Right hindlimb (tissue), 1 donor: ENCODE data around the gene ZNF536.
"Not testable (repeated sequence)": the region's sequence is repeated elsewhere in the genome, so short reads cannot be mapped to it uniquely, and the experiment has no call there.

Source experiments
- DNase-seq: peaks from one replicate; pipeline ENCODE4 v3.0.0-alpha.2; 2018

Gene ZNF536

GRCh38 chr19:30448386-30449077 lies 76.3 kb downstream of the ZNF536 start:
- no peak for DNase-seq

GRCh38 chr19:30449078-30449590 lies 77.0 kb downstream of the ZNF536 start:
- DNase-seq, result no peak

DNA sequence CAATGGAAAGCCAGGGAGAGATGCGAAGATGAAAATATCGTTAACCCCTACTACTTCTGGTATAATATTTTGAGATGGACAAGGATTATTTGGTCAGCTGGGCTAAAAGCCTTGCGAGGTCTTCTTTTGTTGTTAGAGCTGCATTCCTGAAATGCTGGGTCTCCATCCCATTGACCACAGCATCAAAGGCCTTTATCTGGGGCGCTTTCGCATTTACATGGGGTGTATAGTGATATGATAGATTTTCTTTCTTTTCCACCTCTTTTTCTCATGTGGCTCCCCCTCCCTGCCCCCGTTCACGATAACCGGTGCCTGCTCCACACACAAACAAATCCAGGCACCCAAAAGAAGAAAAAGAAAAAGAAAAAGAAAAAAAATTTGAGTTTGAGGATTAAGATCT lies 77.5 kb downstream of the ZNF536 start:
- DNase-seq, result no peak

DNA sequence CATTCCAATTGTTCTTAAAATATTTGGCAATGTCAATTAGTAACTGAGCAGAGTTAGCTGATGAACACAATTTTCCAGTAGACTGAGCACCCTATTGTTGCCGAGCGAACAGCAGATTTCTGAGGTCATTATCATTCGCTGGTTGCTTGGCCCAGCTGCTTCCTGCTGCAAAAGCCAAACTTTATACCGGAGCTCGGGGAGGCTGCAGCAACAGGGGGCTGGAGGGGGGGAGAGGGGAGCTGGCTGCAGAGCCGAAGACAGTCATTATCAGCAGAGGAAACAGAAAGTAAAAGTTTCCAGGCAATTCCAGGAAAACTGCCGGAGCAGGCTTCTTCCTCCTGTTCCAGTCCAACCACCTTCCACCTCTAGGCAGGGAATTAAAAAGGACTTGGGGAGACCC lies 77.9 kb downstream of the ZNF536 start:
- DNase-seq, result peak; percentile 93

DNA sequence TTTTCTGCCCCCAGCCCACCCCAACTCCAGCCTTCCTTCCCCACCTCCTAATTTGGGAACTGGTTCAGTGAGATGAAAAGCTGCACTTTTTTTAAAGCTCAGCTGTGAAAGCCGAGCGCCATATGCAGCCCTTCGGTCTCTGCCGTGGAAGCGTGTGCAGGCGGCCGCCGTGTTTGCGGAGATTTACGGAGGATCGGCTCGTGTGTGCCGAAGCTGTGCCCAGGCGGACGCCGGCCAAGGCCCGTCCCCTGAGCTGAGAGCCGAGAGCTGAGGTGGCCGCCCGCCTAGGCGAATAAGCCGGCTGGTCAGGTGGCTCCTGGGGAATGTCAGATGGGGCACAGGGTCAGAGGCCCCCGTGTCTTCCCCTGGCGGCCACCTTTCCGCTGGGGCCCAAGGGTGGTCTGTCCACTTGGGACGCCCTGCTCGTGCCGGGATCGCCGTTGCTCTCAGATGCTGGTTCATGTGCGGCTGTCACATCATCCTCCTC lies 78.7 kb downstream of the ZNF536 start:
- peak; percentile 61 for DNase-seq

DNA sequence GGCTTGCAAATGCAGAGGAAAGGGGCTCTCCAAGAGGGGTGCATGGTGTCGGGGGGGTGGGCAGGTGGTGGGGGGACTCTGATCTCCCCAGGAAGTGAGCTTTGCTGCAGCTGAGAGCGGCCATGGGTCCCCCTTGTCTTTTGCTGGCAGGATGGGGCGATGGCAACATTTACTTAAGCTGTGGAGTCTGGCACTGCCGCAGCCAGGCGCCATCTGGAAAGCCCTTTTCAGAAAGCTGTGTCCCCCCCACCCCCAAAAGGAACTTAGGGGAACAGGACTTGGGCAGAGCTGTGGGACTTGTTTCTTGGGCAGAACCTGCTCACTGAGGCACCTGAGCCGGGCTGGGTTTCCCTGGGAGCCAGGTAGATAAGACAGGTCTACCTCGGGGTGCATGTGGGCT lies 80.7 kb downstream of the ZNF536 start:
- no peak for DNase-seq

DNA sequence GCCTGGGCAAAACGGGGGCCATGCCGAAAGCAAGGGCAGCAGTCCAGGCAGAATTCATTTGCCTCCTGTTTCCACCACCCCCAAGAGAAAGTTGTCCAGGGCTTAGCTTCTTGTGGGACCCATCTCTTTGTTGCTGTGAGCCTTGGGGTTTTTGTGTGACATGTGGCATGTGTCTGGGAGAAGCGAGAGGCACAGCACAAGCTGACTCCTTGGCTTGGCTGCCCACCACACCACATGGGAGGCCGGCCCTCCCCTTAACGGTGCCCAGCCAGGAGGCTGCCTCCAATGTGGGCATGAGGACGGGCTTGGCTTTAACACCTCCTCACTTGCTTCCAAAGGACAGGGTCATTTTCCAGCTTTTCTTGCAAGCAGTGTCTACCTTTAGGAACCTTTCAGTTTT lies 81.6 kb downstream of the ZNF536 start:
- no peak for DNase-seq

DNA sequence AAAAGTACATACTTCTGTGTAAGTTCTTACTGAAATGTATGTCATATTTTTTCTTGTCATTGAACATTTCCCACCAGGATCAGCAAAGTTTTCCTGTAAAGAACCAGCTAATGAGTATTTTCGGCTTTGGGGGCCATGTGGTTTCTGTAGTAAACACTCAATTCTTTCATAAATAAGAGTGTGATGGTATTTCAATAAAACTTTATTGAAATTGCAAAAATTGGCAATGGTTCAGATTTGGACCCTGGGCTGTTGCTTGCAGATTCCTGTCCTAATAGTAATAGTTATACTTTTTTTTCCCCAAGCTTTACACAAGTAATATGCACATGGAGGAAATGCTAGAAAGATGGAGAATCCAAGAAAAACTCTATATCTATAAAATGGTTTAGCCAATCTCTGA lies 83.7 kb downstream of the ZNF536 start:
- DNase-seq, result no peak

DNA sequence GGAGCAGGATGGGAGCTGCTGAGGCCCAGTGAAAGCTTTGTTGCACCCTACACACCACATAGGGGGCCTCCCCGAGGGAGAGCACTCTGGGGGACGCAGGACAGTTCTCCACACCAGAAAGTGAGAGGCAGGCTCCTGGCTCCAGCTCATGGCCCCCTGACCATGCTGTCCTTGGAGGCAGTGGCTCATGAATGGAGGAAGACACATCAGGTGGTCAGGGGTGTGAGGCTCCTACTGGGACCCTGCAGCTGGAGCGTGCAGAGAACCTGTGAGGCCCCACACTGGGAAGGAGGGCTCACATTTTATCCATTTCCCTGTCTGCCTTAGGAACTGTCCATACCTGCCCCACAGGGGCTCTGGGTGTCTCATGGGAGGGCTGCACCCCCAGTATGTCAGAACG lies 85.3 kb downstream of the ZNF536 start:
- no peak for DNase-seq

- DNase-seq, result no peak
Observed at GRCh38 chr19:30459859-30460258, 87.7 kb downstream of the ZNF536 start.

DNA sequence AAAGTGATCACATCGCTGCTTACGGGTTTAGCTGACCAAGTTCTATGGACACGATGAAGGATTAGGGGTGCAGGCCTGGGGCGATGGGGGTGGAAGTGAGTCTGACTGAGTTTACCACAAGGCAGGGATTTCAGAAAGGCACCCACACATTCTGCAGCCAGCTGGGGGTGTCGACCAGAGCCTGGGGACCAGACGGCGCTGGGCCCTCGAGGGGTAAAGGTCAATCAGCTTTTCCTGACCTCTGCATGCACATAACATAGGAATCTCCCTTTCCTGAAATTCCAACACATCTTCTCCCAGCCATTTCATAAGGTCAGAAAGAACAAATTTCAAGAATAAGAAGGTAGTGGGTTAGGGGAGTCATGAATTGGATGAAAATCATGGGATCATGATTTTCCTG lies 92.0 kb downstream of the ZNF536 start:
- no peak for DNase-seq

DNA sequence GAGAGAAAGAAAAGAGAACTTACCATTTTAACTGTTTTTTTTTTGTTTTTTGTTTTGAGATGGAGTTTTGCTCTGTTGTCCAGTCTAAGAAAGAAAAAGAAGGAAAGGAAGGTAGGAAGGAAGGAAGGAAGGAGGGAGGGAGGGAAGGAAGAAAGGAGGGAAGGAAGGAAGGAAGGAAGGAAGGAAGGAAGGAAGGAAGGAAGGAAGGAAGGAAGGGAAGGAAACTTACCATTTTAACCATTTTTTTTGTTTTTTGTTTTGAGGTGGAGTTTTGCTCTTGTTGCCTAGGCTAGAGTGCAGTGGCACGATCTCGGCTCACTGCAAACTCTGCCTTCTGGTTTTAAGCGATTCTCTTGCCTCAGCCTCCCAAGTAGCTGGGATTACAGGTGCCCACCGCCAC lies 94.4 kb downstream of the ZNF536 start:
- not testable (repeated sequence) for DNase-seq

- DNase-seq, result no peak
Observed at GRCh38 chr19:30467239-30467638, 95.1 kb downstream of the ZNF536 start.

DNA sequence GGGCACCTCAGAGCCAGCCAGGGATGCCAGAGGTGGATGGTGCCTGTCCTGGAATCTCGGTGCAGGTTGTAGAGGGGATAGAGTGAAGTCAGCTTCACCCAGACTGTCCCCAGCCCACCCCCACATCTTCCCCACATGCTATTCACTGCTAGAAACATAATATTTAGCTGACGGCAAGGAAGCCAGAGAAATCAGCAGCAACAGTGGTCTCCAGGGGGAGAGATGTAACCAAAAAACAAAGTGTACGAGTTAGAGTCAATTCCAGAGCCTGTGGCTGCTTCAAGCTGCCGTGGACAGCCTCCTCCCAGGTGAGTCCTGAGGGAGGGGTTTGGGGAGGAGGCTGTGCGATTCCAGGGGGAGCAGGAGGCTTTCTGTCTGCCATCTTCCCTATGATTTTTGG lies 97.6 kb downstream of the ZNF536 start:
- DNase-seq, result no peak

- DNase-seq, result no peak
Observed at GRCh38 chr19:30471441-30471840, 99.3 kb downstream of the ZNF536 start.

DNA sequence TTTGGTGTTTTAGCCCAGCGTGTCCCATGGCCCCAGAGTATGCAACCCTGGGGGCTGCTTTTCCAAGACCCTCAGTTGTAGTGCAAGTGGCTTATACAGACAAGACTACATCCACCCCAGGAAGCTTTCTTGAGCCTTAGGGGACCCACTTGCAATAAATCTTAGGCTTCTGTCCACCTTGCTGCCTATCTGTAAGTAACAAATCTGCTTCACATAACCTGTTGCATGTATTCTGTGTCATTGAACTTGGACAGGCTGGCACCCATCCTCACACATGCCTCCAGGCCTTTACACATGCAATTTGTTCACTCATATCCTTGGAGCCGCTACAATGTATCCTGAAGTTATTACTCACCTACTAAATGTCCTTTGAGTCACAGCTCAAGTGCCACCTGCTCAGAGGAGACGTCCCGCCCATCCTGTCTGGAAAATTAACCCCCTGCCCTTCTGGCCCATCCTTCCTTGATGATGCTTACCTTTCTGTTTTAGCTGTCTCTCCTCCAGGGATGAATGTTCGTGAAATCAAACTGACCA lies 101.2 kb downstream of the ZNF536 start:
- DNase-seq, result no peak

GRCh38 chr19:30476997-30477396 lies 104.8 kb downstream of the ZNF536 start:
- no peak for DNase-seq

GRCh38 chr19:30479231-30479630 lies 107.0 kb downstream of the ZNF536 start:
- no peak for DNase-seq

GRCh38 chr19:30480097-30480496 lies 107.9 kb downstream of the ZNF536 start:
- DNase-seq, result no peak

- DNase-seq, result no peak
Observed at GRCh38 chr19:30481063-30481462, 108.9 kb downstream of the ZNF536 start.

DNA sequence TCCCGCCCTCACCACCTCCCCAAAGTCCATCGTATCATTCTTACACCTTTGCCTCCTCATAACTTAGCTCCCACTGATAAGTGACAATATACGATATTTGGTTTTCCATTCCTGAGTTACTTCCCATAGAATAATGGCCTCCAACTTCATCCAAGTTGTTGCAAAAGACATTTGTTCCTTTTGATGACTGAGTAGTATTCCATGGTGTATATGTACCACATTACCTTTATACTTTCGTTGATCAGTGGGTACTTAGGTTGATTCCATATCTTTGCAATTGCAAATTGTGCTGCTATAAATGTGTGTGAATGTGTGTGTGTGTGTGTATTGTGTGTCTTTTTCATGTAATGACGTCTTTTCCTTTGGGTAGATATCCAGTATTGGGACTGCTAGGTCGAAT lies 109.6 kb downstream of the ZNF536 start:
- DNase-seq, result no peak

- no peak for DNase-seq
Observed at GRCh38 chr19:30482956-30483355, 110.8 kb downstream of the ZNF536 start.

DNA sequence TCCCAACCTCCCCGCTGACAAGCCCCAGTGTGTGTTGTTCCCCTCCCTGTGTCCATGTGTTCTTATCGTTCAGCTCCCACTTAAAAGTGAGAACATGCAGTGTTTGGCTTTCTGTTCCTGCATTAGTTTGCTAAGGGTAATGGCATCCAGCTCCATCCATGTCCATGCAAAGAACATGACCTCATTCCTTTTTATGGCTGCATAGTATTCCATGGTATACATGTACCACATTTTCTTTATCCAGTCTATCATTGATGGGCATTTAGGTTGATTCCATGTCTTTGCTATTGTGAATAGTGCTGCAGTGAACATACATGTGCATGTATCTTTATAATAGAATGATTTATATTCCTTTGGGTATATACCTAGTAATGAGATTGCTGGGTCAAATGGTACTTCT lies 114.1 kb downstream of the ZNF536 start:
- not testable (repeated sequence) for DNase-seq

- DNase-seq, result no peak
Observed at GRCh38 chr19:30487178-30487577, 115.0 kb downstream of the ZNF536 start.

DNA sequence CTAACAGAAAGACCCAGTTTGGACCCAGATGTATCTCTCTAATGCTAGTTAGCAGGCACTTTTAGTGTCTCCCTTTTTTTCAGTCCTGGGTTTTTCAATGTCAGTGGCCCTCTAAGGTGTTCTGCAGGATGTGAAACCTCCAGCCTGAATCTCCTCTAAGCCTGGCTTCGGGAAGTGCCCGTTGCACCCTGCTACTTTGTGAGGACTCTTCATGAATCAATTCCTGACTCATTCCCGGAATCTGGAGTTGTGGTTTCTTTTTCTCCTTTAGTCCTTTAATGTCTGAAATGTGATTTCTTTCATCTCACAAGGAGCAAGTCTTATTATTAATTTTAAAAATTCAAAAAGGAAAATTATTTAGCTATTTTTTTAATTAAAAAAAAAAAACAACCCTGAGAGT lies 116.0 kb downstream of the ZNF536 start:
- DNase-seq, result no peak
